ENCODE measurements around the gene MACROD1. TPM values are rescaled to one million over a fixed set of nuclear protein-coding genes. Genes with fewer than 3 reads are reported as not detected.

Gene MACROD1
- total and polyA plus RNA-seq, 2 donors (not counting 1 experiment from before 2014, with no cell fraction given), result 2.7 to 8.6 TPM

DNA sequence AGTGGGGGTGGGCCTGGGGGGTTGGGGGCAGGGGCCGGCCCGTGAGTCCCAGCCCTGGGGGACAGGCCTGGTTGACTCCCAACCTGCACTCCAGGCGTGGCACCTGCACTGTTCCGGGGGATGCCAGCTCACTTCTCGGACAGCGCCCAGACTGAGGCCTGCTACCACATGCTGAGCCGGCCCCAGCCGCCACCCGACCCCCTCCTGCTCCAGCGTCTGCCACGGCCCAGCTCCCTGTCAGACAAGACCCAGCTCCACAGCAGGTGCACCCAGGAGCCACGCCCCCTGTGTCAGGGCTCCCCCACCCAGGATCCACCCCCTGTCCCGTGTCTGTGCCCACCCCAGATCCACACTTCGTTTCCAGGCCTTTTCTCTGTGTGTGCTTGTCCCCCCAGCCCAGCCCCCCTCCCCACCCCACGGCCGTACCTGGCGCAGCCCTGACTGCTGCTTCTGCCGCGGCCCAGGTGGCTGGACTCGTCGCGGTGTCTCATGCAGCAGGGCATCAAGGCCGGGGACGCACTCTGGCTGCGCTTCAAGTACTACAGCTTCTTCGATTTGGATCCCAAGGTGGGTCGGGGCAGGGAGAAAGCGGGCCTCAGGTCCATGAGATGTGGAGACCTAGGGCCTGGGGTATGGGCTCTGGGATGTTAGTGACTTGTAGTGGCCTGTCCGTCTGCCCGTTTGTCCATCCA is 45.4 kb upstream of the MACROD1 start:
- intact Hi-C loops (cut with micrococcal nuclease), result no loop called here
- Histone ChIP-seq H3K4me2 (replicated peaks; ENCODE audit: low read depth, low read length, poor library complexity, severe bottlenecking) (no peak overlapping the region), H3K4me3 (ENCODE audit: control extremely low read depth in 1 of 5, extremely low read depth in 1 of 5, insufficient read depth in 1 of 5, low read depth in 2 of 5, low read length in 4 of 5) (no peak overlapping the region), H3K4me1 (ENCODE audit: control insufficient read depth in 2 of 2, insufficient read depth in 2 of 2, low read length in 2 of 2) (peaks cover 14 to 50% of the 10 kb centered on the region in 2 donors), H3K36me3 (replicated peaks in 1 of 2; ENCODE audit: control extremely low read depth in 1 of 2, control insufficient read depth in 1 of 2, extremely low read depth in 1 of 2, insufficient read depth in 2 of 2, low read length in 1 of 2) (peaks cover 0 to 34% of the 10 kb centered on the region in 2 experiments), H3K27me3 (replicated peaks in 1 of 4; ENCODE audit: control extremely low read depth in 1 of 4, control insufficient read depth in 3 of 4, insufficient read depth in 4 of 4, low read length in 3 of 4) (no peaks in the 10 kb centered on the region), H4K20me1 (ENCODE audit: control insufficient read depth, insufficient read depth, low read length, poor library complexity, severe bottlenecking) (peaks cover 37% of the 10 kb centered on the region), H3K9me3 (ENCODE audit: control extremely low read depth in 1 of 3, control insufficient read depth in 2 of 3, insufficient read depth in 1 of 3, low read length in 2 of 3) (no peaks in the 10 kb centered on the region), H3K79me2 (ENCODE audit: control insufficient read depth, insufficient read depth, low read length) (peaks cover 34% of the 10 kb centered on the region), H2AFZ (ENCODE audit: insufficient read depth, low read depth, low read length, poor library complexity, severe bottlenecking) (no peak overlapping the region), H3K9ac (ENCODE audit: low read length) (no peak overlapping the region), H3K27ac (ENCODE audit: low read length in 2 of 2) (no peak overlapping the region)
- Mint-ChIP-seq H3K4me3 (no peak overlapping the region), H3K4me1 (peaks cover 53% of the 10 kb centered on the region), H3K27me3 (no peaks in the 10 kb centered on the region), H3K9me3 (ENCODE audit: insufficient read depth) (no peaks in the 10 kb centered on the region), H3K27ac (peak overlapping the region; percentile 50)
- ChIA-PET POLR2A (interaction anchor here (1.7 kb wide), 1 partner anchor 14 kb away, joined by 4 read pairs; no protein-coding TSS in a partner anchor), CTCF (interaction anchor here (0.7 kb wide), 1 partner anchor 90 kb away, joined by 3 read pairs; no protein-coding TSS in a partner anchor)
- ATAC-seq (ENCODE audit: low read depth) (no peak), DNase-seq (no peak)
- WGBS (ENCODE audit: insufficient coverage), result 95% methylated on average over 20 of the region's 30 CpGs
- no peak for TF ChIP-seq EZH2 (IDR thresholded peaks at IDR 0.05; ENCODE audit: borderline replicate concordance, insufficient read depth, low read depth, low read length, poor library complexity, severe bottlenecking)
- TF ChIP-seq, protein P1, sequence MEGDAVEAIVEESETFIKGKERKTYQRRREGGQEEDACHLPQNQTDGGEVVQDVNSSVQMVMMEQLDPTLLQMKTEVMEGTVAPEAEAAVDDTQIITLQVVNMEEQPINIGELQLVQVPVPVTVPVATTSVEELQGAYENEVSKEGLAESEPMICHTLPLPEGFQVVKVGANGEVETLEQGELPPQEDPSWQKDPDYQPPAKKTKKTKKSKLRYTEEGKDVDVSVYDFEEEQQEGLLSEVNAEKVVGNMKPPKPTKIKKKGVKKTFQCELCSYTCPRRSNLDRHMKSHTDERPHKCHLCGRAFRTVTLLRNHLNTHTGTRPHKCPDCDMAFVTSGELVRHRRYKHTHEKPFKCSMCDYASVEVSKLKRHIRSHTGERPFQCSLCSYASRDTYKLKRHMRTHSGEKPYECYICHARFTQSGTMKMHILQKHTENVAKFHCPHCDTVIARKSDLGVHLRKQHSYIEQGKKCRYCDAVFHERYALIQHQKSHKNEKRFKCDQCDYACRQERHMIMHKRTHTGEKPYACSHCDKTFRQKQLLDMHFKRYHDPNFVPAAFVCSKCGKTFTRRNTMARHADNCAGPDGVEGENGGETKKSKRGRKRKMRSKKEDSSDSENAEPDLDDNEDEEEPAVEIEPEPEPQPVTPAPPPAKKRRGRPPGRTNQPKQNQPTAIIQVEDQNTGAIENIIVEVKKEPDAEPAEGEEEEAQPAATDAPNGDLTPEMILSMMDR (IDR thresholded peaks at IDR 0.05), result no peak

Data from B cell (primary cell).